ENCODE data around the gene EGFL8. TPM values are rescaled to one million over a fixed set of nuclear protein-coding genes. Genes with fewer than 3 reads are reported as not detected.

Gene EGFL8
- total and polyA plus RNA-seq, 2 donors (not counting 3 experiments of a cell fraction or from before 2014, with no cell fraction given), result 9.0 to 12.6 TPM

DNA sequence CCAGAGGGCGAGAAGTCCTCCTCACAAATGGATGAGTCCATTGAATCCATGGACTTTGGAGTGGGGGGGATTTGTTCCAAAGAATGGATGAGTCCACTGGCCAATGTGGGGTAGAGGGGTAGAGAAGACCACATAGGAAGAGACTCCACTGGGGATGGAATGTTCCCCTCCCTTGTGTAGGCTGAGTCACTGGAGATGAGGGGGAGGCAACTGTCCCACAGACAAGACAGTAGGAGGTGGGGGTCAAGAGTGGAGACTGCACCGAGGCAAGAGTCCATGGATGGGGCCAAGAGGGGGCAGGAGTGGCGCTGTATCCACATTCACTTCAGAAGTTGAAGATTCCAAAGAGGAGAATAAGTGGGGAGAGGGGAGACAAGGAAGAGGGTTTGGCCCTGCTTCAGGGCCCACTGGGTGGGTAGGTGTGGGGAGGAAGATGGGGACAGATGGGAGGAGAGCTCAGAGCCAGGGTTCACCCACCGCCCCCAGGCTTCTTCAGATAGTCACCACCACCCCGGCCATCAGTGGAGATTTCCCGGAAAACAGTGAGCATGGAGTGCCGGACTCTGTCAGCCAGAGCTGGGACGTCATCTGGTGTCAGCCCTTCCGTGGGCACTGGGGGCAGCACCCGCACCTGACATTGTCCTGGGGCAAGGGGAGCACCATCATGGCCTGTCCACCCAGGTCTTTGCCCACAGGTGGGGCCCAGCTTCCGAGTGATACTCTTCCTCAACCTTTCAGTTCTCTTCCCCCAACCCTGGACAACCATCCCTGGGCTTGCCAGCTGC, 4.6 kb downstream of the EGFL8 start:
- POLR2A ChIA-PET, result no interaction called here

DNA sequence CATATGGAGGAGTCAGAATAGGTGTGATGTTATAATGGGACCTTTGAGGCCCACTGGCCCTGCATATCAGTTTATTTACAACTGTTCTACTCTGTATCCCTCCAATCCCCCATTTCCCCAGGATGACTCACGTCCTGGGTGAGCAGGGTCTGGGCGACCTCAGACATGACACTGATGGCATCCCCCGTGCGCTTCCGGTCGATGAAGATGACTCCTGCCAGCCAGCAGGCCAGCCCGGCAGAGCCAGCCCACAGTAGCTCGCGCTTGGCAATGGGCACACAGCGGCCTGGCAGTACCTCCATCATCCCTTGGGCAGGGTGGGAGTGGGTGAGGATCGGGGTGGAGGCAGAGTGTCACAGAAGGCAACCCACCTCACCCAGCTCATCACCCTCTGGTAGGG, 5.9 kb downstream of the EGFL8 start:
- BruUV-seq (replicated peaks), result no TSS peak
- no peak overlapping the region for H3K9ac ChIP-seq (replicated peaks; ENCODE audit: extremely low read depth, insufficient read depth, low read length)
- H3K9me1 ChIP-seq (replicated peaks; ENCODE audit: control insufficient read depth, extremely low read depth, insufficient read depth, low read length), result no peaks in the 10 kb centered on the region
- peaks cover 11% of the 10 kb centered on the region for H3K79me2 ChIP-seq (ENCODE audit: control insufficient read depth, insufficient read depth, low read length)
- peaks cover 7 to 21% of the 10 kb centered on the region in 2 experiments for H3K36me3 ChIP-seq (ENCODE audit: control insufficient read depth in 2 of 2, extremely low read depth in 1 of 2, insufficient read depth in 2 of 2, low read length in 2 of 2)
- peaks cover 7% of the 10 kb centered on the region for H3K4me1 ChIP-seq (ENCODE audit: control insufficient read depth, extremely low read depth, insufficient read depth, low read length)
- no peak for FAIRE-seq
- dilution Hi-C loops (cut with MboI; ENCODE audit: extremely low pct_ligation_motif_present, low sequenced_read_pairs), result no loop called here
- intact Hi-C loops (cut with micrococcal nuclease), result no loop called here
- no peaks in the 10 kb centered on the region for H3K9me3 ChIP-seq (replicated peaks; ENCODE audit: control insufficient read depth, insufficient read depth, low read length)
- TF ChIP-seq, protein P1, sequence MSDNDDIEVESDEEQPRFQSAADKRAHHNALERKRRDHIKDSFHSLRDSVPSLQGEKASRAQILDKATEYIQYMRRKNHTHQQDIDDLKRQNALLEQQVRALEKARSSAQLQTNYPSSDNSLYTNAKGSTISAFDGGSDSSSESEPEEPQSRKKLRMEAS (IDR thresholded peaks at IDR 0.05; ENCODE audit: insufficient read depth, insufficient read length), result no peak
- no peak for TF ChIP-seq JUN (IDR thresholded peaks at IDR 0.05; ENCODE audit: borderline replicate concordance, insufficient read depth, insufficient read length, low read depth)
- TF ChIP-seq MYC (IDR thresholded peaks at IDR 0.05; ENCODE audit: low read depth, low read length), result no peak
- H3K27me3 ChIP-seq (ENCODE audit: control insufficient read depth in 2 of 2, insufficient read depth in 2 of 2, low read length in 2 of 2), result no peaks in the 10 kb centered on the region
- CTCF ChIA-PET, result interaction anchor here (0.6 kb wide), 1 partner anchor 488 kb away, joined by 3 read pairs; no protein-coding TSS in a partner anchor
- H3K27ac ChIP-seq (ENCODE audit: insufficient read depth, low read depth, low read length), result no peak overlapping the region
- DNase-seq (ENCODE audit: low read depth, low spot score), result no peak
- no peak overlapping the region for H3K4me2 ChIP-seq (ENCODE audit: insufficient read depth, low read length)
- no peak overlapping the region for H2AFZ ChIP-seq (ENCODE audit: low read depth, low read length)
- POLR2A ChIA-PET, result no interaction called here
- H4K20me1 ChIP-seq (replicated peaks; ENCODE audit: control insufficient read depth, extremely low read depth, insufficient read depth, low read length), result no peaks in the 10 kb centered on the region
- no peak overlapping the region for H3K4me3 ChIP-seq (replicated peaks in 1 of 3; ENCODE audit: insufficient read depth in 1 of 3, low read depth in 1 of 3, low read length in 3 of 3)

More for the DNA sequence above, 4.6 kb downstream of the EGFL8 start:
- Histone ChIP-seq H3K9ac (replicated peaks; ENCODE audit: extremely low read depth, insufficient read depth, low read length) (no peak overlapping the region), H3K4me3 (replicated peaks in 1 of 3; ENCODE audit: insufficient read depth in 1 of 3, low read depth in 1 of 3, low read length in 3 of 3) (no peak overlapping the region), H3K27ac (ENCODE audit: insufficient read depth, low read depth, low read length) (no peak overlapping the region), H3K4me2 (ENCODE audit: insufficient read depth, low read length) (no peak overlapping the region), H3K9me1 (replicated peaks; ENCODE audit: control insufficient read depth, extremely low read depth, insufficient read depth, low read length) (no peaks in the 10 kb centered on the region), H3K9me3 (replicated peaks; ENCODE audit: control insufficient read depth, insufficient read depth, low read length) (no peaks in the 10 kb centered on the region), H3K36me3 (ENCODE audit: control insufficient read depth in 2 of 2, extremely low read depth in 1 of 2, insufficient read depth in 2 of 2, low read length in 2 of 2) (peaks cover 7 to 21% of the 10 kb centered on the region in 2 experiments), H3K79me2 (ENCODE audit: control insufficient read depth, insufficient read depth, low read length) (no peaks in the 10 kb centered on the region), H3K27me3 (ENCODE audit: control insufficient read depth in 2 of 2, insufficient read depth in 2 of 2, low read length in 2 of 2) (no peaks in the 10 kb centered on the region), H3K4me1 (ENCODE audit: control insufficient read depth, extremely low read depth, insufficient read depth, low read length) (no peaks in the 10 kb centered on the region), H2AFZ (ENCODE audit: low read depth, low read length) (no peak overlapping the region), H4K20me1 (replicated peaks; ENCODE audit: control insufficient read depth, extremely low read depth, insufficient read depth, low read length) (no peaks in the 10 kb centered on the region)
- dilution Hi-C loops (cut with MboI; ENCODE audit: extremely low pct_ligation_motif_present, low sequenced_read_pairs), result no loop called here
- DNase-seq (ENCODE audit: low read depth, low spot score), result no peak
- CTCF ChIA-PET, result interaction anchor here (0.9 kb wide), 1 partner anchor 14 kb away, joined by 3 read pairs; no protein-coding TSS in a partner anchor
- FAIRE-seq, result no peak
- TSS peak; percentile 66 for BruUV-seq (replicated peaks)
- intact Hi-C loops (cut with micrococcal nuclease), result no loop called here
- TF ChIP-seq, protein P1 (IDR thresholded peaks at IDR 0.05; ENCODE audit: insufficient read depth, insufficient read length), result no peak
- no peak for TF ChIP-seq JUN (IDR thresholded peaks at IDR 0.05; ENCODE audit: borderline replicate concordance, insufficient read depth, insufficient read length, low read depth)
- TF ChIP-seq GATA2 (IDR thresholded peaks at IDR 0.05; ENCODE audit: insufficient read depth, insufficient read length, low read depth, low read length), result no peak
- TF ChIP-seq POLR2AphosphoS5 (IDR thresholded peaks at IDR 0.05; ENCODE audit: insufficient read depth, low read depth, low read length), result no peak
- TF ChIP-seq POLR2A (IDR thresholded peaks at IDR 0.05; ENCODE audit: low read depth, low read length), result no peak
- no peak for TF ChIP-seq EZH2 (IDR thresholded peaks at IDR 0.05; ENCODE audit: borderline replicate concordance, low read depth, low read length, severe bottlenecking)
- no peak for TF ChIP-seq MYC (IDR thresholded peaks at IDR 0.05; ENCODE audit: low read depth, low read length)

Measured in endothelial cell of umbilical vein (primary cell).